Thyroid gland (tissue), 4 donors: ENCODE results near the gene KRT6B.
"Not testable (repeated sequence)": the region's sequence is repeated elsewhere in the genome, so short reads cannot be mapped to it uniquely, and the experiment has no call there.

Source experiments
- POLR2A ChIP-seq, 2 donors: fragments of 450-650 bp; IDR thresholded peaks; one replicate each; pipeline ENCODE4 v1.6.1; 2017; ENCODE audit warnings: antibody characterized with exemption in 2 of 2, mild to moderate bottlenecking in 2 of 2, moderate library complexity in 1 of 2
- TF ChIP-seq, protein P1 (sequence below), 6 experiments: fragments of 200-600 bp in 3 of 6; fragments of 450-650 bp in 3 of 6; sonication (generic) in 3 of 6; IDR thresholded peaks; one replicate each; pipeline ENCODE4 v1.5.1; 2016 to 2019; ENCODE audit warnings: antibody characterized with exemption in 6 of 6, mild to moderate bottlenecking in 2 of 6, inconsistent platforms in 1 of 6, moderate library complexity in 1 of 6

DNA sequence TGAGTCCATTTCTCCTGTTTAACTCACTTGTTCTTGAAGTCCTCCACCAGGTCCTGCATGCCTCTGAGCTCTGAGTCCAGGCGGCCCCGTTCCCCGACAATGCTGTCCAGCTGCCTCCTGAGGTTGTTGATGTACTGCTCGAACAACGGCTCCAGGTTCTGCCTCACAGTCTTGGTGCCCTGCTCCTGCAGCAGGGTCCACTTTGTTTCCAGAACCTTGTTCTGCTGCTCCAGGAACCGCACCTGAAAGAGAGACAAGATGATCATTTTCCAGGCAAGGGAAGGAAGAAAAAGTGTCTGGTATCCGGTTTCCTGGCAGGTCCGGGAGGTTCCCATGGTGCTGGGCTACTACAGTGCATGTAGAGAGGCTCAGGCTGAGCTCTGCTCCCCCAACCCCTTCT is 39.5 kb upstream of the KRT6B start:
- TF ChIP-seq, protein P1, sequence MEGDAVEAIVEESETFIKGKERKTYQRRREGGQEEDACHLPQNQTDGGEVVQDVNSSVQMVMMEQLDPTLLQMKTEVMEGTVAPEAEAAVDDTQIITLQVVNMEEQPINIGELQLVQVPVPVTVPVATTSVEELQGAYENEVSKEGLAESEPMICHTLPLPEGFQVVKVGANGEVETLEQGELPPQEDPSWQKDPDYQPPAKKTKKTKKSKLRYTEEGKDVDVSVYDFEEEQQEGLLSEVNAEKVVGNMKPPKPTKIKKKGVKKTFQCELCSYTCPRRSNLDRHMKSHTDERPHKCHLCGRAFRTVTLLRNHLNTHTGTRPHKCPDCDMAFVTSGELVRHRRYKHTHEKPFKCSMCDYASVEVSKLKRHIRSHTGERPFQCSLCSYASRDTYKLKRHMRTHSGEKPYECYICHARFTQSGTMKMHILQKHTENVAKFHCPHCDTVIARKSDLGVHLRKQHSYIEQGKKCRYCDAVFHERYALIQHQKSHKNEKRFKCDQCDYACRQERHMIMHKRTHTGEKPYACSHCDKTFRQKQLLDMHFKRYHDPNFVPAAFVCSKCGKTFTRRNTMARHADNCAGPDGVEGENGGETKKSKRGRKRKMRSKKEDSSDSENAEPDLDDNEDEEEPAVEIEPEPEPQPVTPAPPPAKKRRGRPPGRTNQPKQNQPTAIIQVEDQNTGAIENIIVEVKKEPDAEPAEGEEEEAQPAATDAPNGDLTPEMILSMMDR (IDR thresholded peaks at IDR 0.05): not testable (repeated sequence)
- TF ChIP-seq POLR2A (IDR thresholded peaks at IDR 0.05): not testable (repeated sequence)
